Endothelial cell of umbilical vein (primary cell): Measurements from ENCODE around the gene TMEM170A. TPM values are rescaled to one million over a fixed set of nuclear protein-coding genes. Genes with fewer than 3 reads are reported as not detected.

ENCODE experiments used
- BruUV-seq: library from RNA; stranded (reverse); fragments of 400-500 nt; replicated peaks from 2 replicates; lab custom pipeline; 2021; lab: Mats Ljungman, UMichigan
- CTCF ChIA-PET: fragments of 300-600, 350-600 bp; sonication (Branson Sonifier 250); formaldehyde crosslinking; loops from one replicate; lab custom pipeline; 2021; ENCODE audit warnings: antibody characterized with exemption, inconsistent platforms; lab: Charles Lee
- POLR2A ChIA-PET: fragments of 300-600, 350-600 bp; sonication (Branson Sonifier 250); formaldehyde crosslinking; loops from one replicate; lab custom pipeline; 2021; ENCODE audit warnings: antibody characterized with exemption, inconsistent platforms; lab: Charles Lee
- DNase-seq: peaks from one replicate; pipeline ENCODE4 v3.0.0-alpha.2; 2011; ENCODE audit warnings: low read depth, low spot score
- FAIRE-seq: peaks from 2 replicates; lab custom pipeline; 2011; peaks lifted over from hg19 to GRCh38; lab: Jason Lieb, UNC
- H2AFZ ChIP-seq: 2 replicates; pipeline ENCODE4 v1.6.0; 2012; ENCODE audit warnings: low read depth, low read length, control low read depth, inconsistent platforms
- H3K27ac ChIP-seq: 2 replicates; pipeline ENCODE4 v1.5.1; 2011; ENCODE audit warnings: low read depth, mild to moderate bottlenecking, control low read depth, low read length, moderate library complexity; ENCODE audit not compliant: insufficient read depth
- H3K27me3 ChIP-seq, 2 experiments: 2 replicates each; pipeline versions ENCODE4 v1.6.0 to v1.6.1; 2011; ENCODE audit warnings: low read length in 2 of 2, mixed read lengths in 1 of 2; ENCODE audit not compliant: control insufficient read depth in 2 of 2, insufficient read depth in 2 of 2
- H3K36me3 ChIP-seq, 2 experiments: 2 replicates in 1 of 2; 3 replicates in 1 of 2; pipeline ENCODE4 v1.5.1; 2011; ENCODE audit warnings: low read length in 2 of 2, mild to moderate bottlenecking in 1 of 2, moderate library complexity in 1 of 2; ENCODE audit not compliant: control insufficient read depth in 2 of 2, insufficient read depth in 2 of 2; ENCODE audit errors: extremely low read depth in 1 of 2
- H3K4me1 ChIP-seq: 3 replicates; pipeline ENCODE4 v1.5.1; 2011; ENCODE audit warnings: mild to moderate bottlenecking, low read length; ENCODE audit not compliant: control insufficient read depth, insufficient read depth; ENCODE audit errors: extremely low read depth
- H3K4me2 ChIP-seq: 2 replicates; pipeline ENCODE4 v1.6.1; 2011; ENCODE audit warnings: low read length, control low read depth, mixed read lengths; ENCODE audit not compliant: insufficient read depth
- H3K4me3 ChIP-seq, 3 experiments: fragments of 200-600 bp in 1 of 3; sonication (generic), shearing (Covaris generic) in 1 of 3; replicated peaks in 1 of 3; 2 replicates each; pipeline ENCODE4 v1.5.1; 2011 to 2016; ENCODE audit warnings: control low read depth in 3 of 3, low read length in 3 of 3, mild to moderate bottlenecking in 2 of 3, inconsistent platforms in 1 of 3, low read depth in 1 of 3, moderate library complexity in 1 of 3; ENCODE audit not compliant: insufficient read depth in 1 of 3
- H3K79me2 ChIP-seq: 2 replicates; pipeline ENCODE4 v1.6.0; 2012; ENCODE audit warnings: low read length, inconsistent platforms; ENCODE audit not compliant: control insufficient read depth, insufficient read depth
- H3K9ac ChIP-seq: replicated peaks from 2 replicates; pipeline ENCODE3; 2011; ENCODE audit warnings: low read length, control low read depth; ENCODE audit not compliant: insufficient read depth; ENCODE audit errors: extremely low read depth
- H3K9me1 ChIP-seq: replicated peaks from 3 replicates; pipeline ENCODE4 v1.6.0; 2011; ENCODE audit warnings: mild to moderate bottlenecking, low read length; ENCODE audit not compliant: control insufficient read depth, insufficient read depth; ENCODE audit errors: extremely low read depth
- H3K9me3 ChIP-seq: replicated peaks from 2 replicates; pipeline ENCODE4 v1.5.1; 2012; ENCODE audit warnings: low read length, inconsistent platforms; ENCODE audit not compliant: control insufficient read depth, insufficient read depth
- H4K20me1 ChIP-seq: replicated peaks from 2 replicates; pipeline ENCODE3; 2011; ENCODE audit warnings: mild to moderate bottlenecking, low read length; ENCODE audit not compliant: control insufficient read depth, insufficient read depth; ENCODE audit errors: extremely low read depth
- CTCF ChIP-seq, 2 donors: IDR thresholded peaks; 1 replicate in 1 of 2; 2 replicates in 1 of 2; pipeline ENCODE4 v1.5.1; 2011; ENCODE audit warnings: low read length in 2 of 2, mild to moderate bottlenecking in 2 of 2, moderate library complexity in 2 of 2, control low read depth in 1 of 2, inconsistent platforms in 1 of 2, low read depth in 1 of 2; ENCODE audit not compliant: insufficient read depth in 1 of 2; ENCODE audit errors: extremely low read depth in 1 of 2
- EZH2 ChIP-seq: IDR thresholded peaks from 2 replicates; pipeline ENCODE4 v1.6.1; 2012; ENCODE audit warnings: borderline replicate concordance, low read depth, mild to moderate bottlenecking, moderate library complexity, low read length, inconsistent platforms; ENCODE audit not compliant: severe bottlenecking
- FOS ChIP-seq: IDR thresholded peaks from 2 replicates; pipeline ENCODE4 v1.6.1; 2011; ENCODE audit warnings: mild to moderate bottlenecking, low read length, moderate library complexity, borderline replicate concordance; ENCODE audit not compliant: insufficient read depth
- GATA2 ChIP-seq: IDR thresholded peaks from 2 replicates; pipeline ENCODE4 v1.7.0; 2011; ENCODE audit warnings: low read depth, mild to moderate bottlenecking, moderate library complexity, mixed read lengths, low read length; ENCODE audit not compliant: insufficient read length, insufficient read depth
- JUN ChIP-seq: IDR thresholded peaks from 2 replicates; pipeline ENCODE4 v1.6.1; 2011; ENCODE audit warnings: borderline replicate concordance, low read depth; ENCODE audit not compliant: insufficient read length, insufficient read depth
- MAX ChIP-seq: IDR thresholded peaks from 2 replicates; pipeline ENCODE4 v1.6.1; 2011; ENCODE audit not compliant: insufficient read depth, insufficient read length
- MYC ChIP-seq: IDR thresholded peaks from one replicate; pipeline ENCODE4 v1.6.1; 2011; ENCODE audit warnings: mild to moderate bottlenecking, low read depth, low read length
- POLR2A ChIP-seq: IDR thresholded peaks from 2 replicates; pipeline ENCODE4 v1.6.1; 2012; ENCODE audit warnings: low read depth, mild to moderate bottlenecking, control low read depth, low read length
- POLR2AphosphoS5 ChIP-seq: IDR thresholded peaks from 2 replicates; pipeline ENCODE4 v1.6.1; 2012; ENCODE audit warnings: low read depth, mild to moderate bottlenecking, control low read depth, low read length, moderate library complexity; ENCODE audit not compliant: insufficient read depth
- dilution Hi-C: fragments of 300-500 bp; cut with MboI; formaldehyde crosslinking; loops from one replicate; pipeline ENCODE4 v1.15.0; 2019; ENCODE audit warnings: low sequenced_read_pairs; ENCODE audit not compliant: extremely low pct_ligation_motif_present
- intact Hi-C: fragments of 100-400 bp; cut with micrococcal nuclease; formaldehyde crosslinking; loops from one replicate; pipeline ENCODE4 v1.10.0; 2022
- polyA plus RNA-seq, 4 experiments: library from polyadenylated mRNA; depleted of rRNA in 3 of 4; stranded (reverse) in 3 of 4; unstranded in 1 of 4; fragments of >200 nt; gene quantifications; 2 replicates each; pipeline versions ENCODE4 v1.2.1 to v1.2.3, GENCODE V29; 2011 to 2012; ENCODE audit warnings: missing spikeins in 1 of 4
- total RNA-seq: library from RNA; stranded (reverse); gene quantifications from 2 replicates; pipeline ENCODE4 v1.2.3, GENCODE V29; 2021

TMEM170A gene
- total and polyA plus RNA-seq, 2 donors (not counting 3 experiments of a cell fraction or from before 2014, with no cell fraction given) = 12.9 to 22.2 TPM

- Histone ChIP-seq H3K9me3 (no peaks in the 10 kb centered on the region), H3K9ac (no peak overlapping the region), H3K79me2 (no peaks in the 10 kb centered on the region), H3K4me1 (peaks cover 6% of the 10 kb centered on the region), H3K9me1 (no peaks in the 10 kb centered on the region), H3K4me3 (no peak overlapping the region), H4K20me1 (no peaks in the 10 kb centered on the region), H3K27ac (no peak overlapping the region), H3K4me2 (no peak overlapping the region), H3K36me3 (no peaks in the 10 kb centered on the region), H2AFZ (no peak overlapping the region), H3K27me3 (no peaks in the 10 kb centered on the region)
- CTCF ChIA-PET = interaction anchor here (2.3 kb wide), 1 partner anchor 13 kb away, joined by 8 read pairs; no protein-coding TSS in a partner anchor
- POLR2A ChIA-PET = no interaction called here
- intact Hi-C loops = no loop called here
- BruUV-seq = no TSS peak
- dilution Hi-C loops = no loop called here
- FAIRE-seq = no peak
- DNase-seq = no peak
- TF ChIP-seq FOS (no peak), JUN (no peak), POLR2A (no peak), GATA2 (no peak), MYC (no peak), CTCF (IDR thresholded peaks at IDR 0.05; ENCODE audit: extremely low read depth in 1 of 2, insufficient read depth in 1 of 2, low read depth in 1 of 2, low read length in 2 of 2) (no peak), EZH2 (no peak), MAX (no peak), POLR2AphosphoS5 (no peak)
Measured at GRCh38 chr16:75503801-75504200, 39.3 kb upstream of the TMEM170A start.
